HCT116 (cell line): ENCODE measurements around the gene NSUN3.

ENCODE experiments used
- CTCF ChIP-seq, 3 experiments: fragments of 200-600 bp in 1 of 3; sonication (generic) in 1 of 3; IDR thresholded peaks in 2 of 3; conservative IDR thresholded peaks in 1 of 3; 2 replicates each; pipeline ENCODE4 v1.5.1; 2012 to 2017; ENCODE audit warnings: low read depth in 2 of 3, low read length in 2 of 3, antibody characterized with exemption in 1 of 3, borderline replicate concordance in 1 of 3, control low read depth in 1 of 3, mild to moderate bottlenecking in 1 of 3, mixed read lengths in 1 of 3, mixed run types in 1 of 3, moderate library complexity in 1 of 3; ENCODE audit not compliant: insufficient read depth in 1 of 3
- EGR1 ChIP-seq: IDR thresholded peaks from 2 replicates; pipeline ENCODE4 v1.6.1; 2012; ENCODE audit warnings: low read depth
- ELF1 ChIP-seq: IDR thresholded peaks from 2 replicates; pipeline ENCODE4 v1.6.1; 2012; ENCODE audit warnings: low read depth, borderline replicate concordance
- EZH2 ChIP-seq: fragments of 200-600 bp; sonication (generic); IDR thresholded peaks from 2 replicates; pipeline ENCODE4 v1.6.1; 2017; ENCODE audit warnings: antibody characterized with exemption, mixed run types
- EZH2phosphoT487 ChIP-seq: fragments of 200-600 bp; IDR thresholded peaks from 2 replicates; pipeline ENCODE4 v1.6.1; 2018; ENCODE audit warnings: antibody characterized with exemption, borderline replicate concordance
- JUND ChIP-seq: IDR thresholded peaks from 2 replicates; pipeline ENCODE4 v1.6.1; 2012
- MAX ChIP-seq: IDR thresholded peaks from 2 replicates; pipeline ENCODE4 v1.6.1; 2012
- POLR2A ChIP-seq: IDR thresholded peaks from 2 replicates; pipeline ENCODE4 v1.7.0; 2011; ENCODE audit warnings: borderline replicate concordance; ENCODE audit not compliant: insufficient read depth, insufficient read length; ENCODE audit errors: extremely low read depth
- RAD21 ChIP-seq: IDR thresholded peaks from 2 replicates; pipeline ENCODE4 v1.6.1; 2012; ENCODE audit warnings: low read depth, mild to moderate bottlenecking
- REST ChIP-seq: IDR thresholded peaks from 2 replicates; pipeline ENCODE4 v1.6.1; 2012; ENCODE audit warnings: low read depth
- SRF ChIP-seq: IDR thresholded peaks from 2 replicates; pipeline ENCODE4 v1.6.1; 2012; ENCODE audit warnings: low read depth
- YY1 ChIP-seq: IDR thresholded peaks from 2 replicates; pipeline ENCODE4 v1.6.1; 2011; ENCODE audit warnings: low read length, low read depth, moderate library complexity, mild to moderate bottlenecking; ENCODE audit not compliant: insufficient replicate concordance; ENCODE audit errors: extremely low read depth
- ZBTB33 ChIP-seq: IDR thresholded peaks from 2 replicates; pipeline ENCODE4 v1.6.1; 2011; ENCODE audit warnings: mild to moderate bottlenecking, low read length, moderate library complexity; ENCODE audit not compliant: insufficient replicate concordance; ENCODE audit errors: extremely low read depth

- TF ChIP-seq POLR2A = no peak
- no peak for TF ChIP-seq JUND
- TF ChIP-seq EZH2 = no peak
- TF ChIP-seq CTCF (IDR thresholded peaks at IDR 0.05 in 2 of 3, conservative IDR thresholded peaks at IDR 0.05 in 1 of 3; ENCODE audit: borderline replicate concordance in 1 of 3, insufficient read depth in 1 of 3, low read depth in 2 of 3, low read length in 2 of 3) = no peak
- TF ChIP-seq RAD21 = no peak
- no peak for TF ChIP-seq EGR1
- TF ChIP-seq REST = no peak
- TF ChIP-seq YY1 = no peak
- no peak for TF ChIP-seq ELF1
- no peak for TF ChIP-seq EZH2phosphoT487
- no peak for TF ChIP-seq MAX
- no peak for TF ChIP-seq SRF
- TF ChIP-seq ZBTB33 = no peak
Measured at GRCh38 chr3:94024385-94024784, 38.5 kb upstream of the NSUN3 start.
